SK-N-SH (cell line): ENCODE data around the gene CFAP251. TPM values are rescaled to one million over a fixed set of nuclear protein-coding genes. Genes with fewer than 3 reads are reported as not detected.

ENCODE experiments used
- CTCF ChIA-PET: fragments of 300-600, 350-600 bp; formaldehyde crosslinking; extraction: SDS; loops from one replicate; lab custom pipeline; 2021; lab: Yijun Ruan, JAX
- POLR2A ChIA-PET: fragments of 350-600 bp; sonication (Branson Sonifier 250); formaldehyde crosslinking; extraction: SDS; loops from one replicate; lab custom pipeline; 2020; ENCODE audit warnings: antibody characterized with exemption, inconsistent platforms; lab: Yijun Ruan, JAX
- DNase-seq: peaks from one replicate; pipeline ENCODE4 v3.0.0; 2012
- H2AFZ ChIP-seq: fragments of 200-600 bp; sonication (generic); 2 replicates; pipeline ENCODE4 v1.8.1; 2016; ENCODE audit warnings: antibody characterized with exemption, mild to moderate bottlenecking, low read depth
- H3F3A ChIP-seq: fragments of 200-600 bp; sonication (generic); replicated peaks from 2 replicates; pipeline ENCODE3; 2016; ENCODE audit warnings: antibody characterized with exemption, mild to moderate bottlenecking; ENCODE audit not compliant: insufficient read depth
- H3K27ac ChIP-seq, 2 experiments: fragments of 200-500 bp in 1 of 2; fragments of 200-600 bp in 1 of 2; sonication (Bioruptor generic) in 1 of 2; sonication (generic), shearing (Covaris generic) in 1 of 2; 2 replicates each; pipeline versions ENCODE4 v1.5.1 to v1.6.1; 2014 to 2016; ENCODE audit warnings: low read depth in 2 of 2, inconsistent platforms in 1 of 2, low read length in 1 of 2, mild to moderate bottlenecking in 1 of 2, mixed read lengths in 1 of 2
- H3K27me3 ChIP-seq: fragments of 200-600 bp; sonication (generic), shearing (Covaris generic); 2 replicates; pipeline ENCODE4 v1.6.1; 2016; ENCODE audit warnings: mixed run types; ENCODE audit not compliant: insufficient read depth
- H3K36me3 ChIP-seq, 2 experiments: fragments of 200-500 bp in 1 of 2; fragments of 200-600 bp in 1 of 2; sonication (Bioruptor generic) in 1 of 2; sonication (generic) in 1 of 2; replicated peaks in 1 of 2; 2 replicates each; pipeline versions ENCODE3 to v1.5.1; 2014 to 2016; ENCODE audit warnings: low read length in 1 of 2, mild to moderate bottlenecking in 1 of 2; ENCODE audit not compliant: insufficient read depth in 2 of 2, control insufficient read depth in 1 of 2
- H3K4me1 ChIP-seq, 2 experiments: fragments of 200-500 bp in 1 of 2; fragments of 200-600 bp in 1 of 2; sonication (Bioruptor generic) in 1 of 2; sonication (generic), shearing (Covaris generic) in 1 of 2; 2 replicates each; pipeline versions ENCODE4 v1.5.1 to v1.6.1; 2014 to 2016; ENCODE audit warnings: low read depth in 1 of 2, low read length in 1 of 2, mixed run types in 1 of 2; ENCODE audit not compliant: insufficient read depth in 2 of 2, control insufficient read depth in 1 of 2
- H3K4me2 ChIP-seq: fragments of 200-600 bp; sonication (generic), shearing (Covaris generic); 2 replicates; pipeline ENCODE4 v1.6.1; 2017; ENCODE audit warnings: mixed run types
- H3K4me3 ChIP-seq, 2 experiments: fragments of 200-500 bp in 1 of 2; fragments of 200-600 bp in 1 of 2; sonication (Bioruptor generic) in 1 of 2; sonication (generic), shearing (Covaris generic) in 1 of 2; 2 replicates each; pipeline versions ENCODE4 v1.5.1 to v1.8.1; 2014 to 2016; ENCODE audit warnings: low read depth in 2 of 2, inconsistent platforms in 1 of 2, low read length in 1 of 2, mild to moderate bottlenecking in 1 of 2, mixed read lengths in 1 of 2, moderate library complexity in 1 of 2
- H3K79me2 ChIP-seq: fragments of 200-600 bp; sonication (generic); 2 replicates; pipeline ENCODE4 v1.8.1; 2017; ENCODE audit warnings: mild to moderate bottlenecking; ENCODE audit not compliant: insufficient read depth
- H3K9ac ChIP-seq: fragments of 200-600 bp; sonication (generic); 2 replicates; pipeline ENCODE4 v1.6.1; 2017; ENCODE audit warnings: mixed run types
- H3K9me2 ChIP-seq: fragments of 200-600 bp; sonication (generic); 2 replicates; pipeline ENCODE4 v1.6.1; 2017; ENCODE audit warnings: mixed run types
- H3K9me3 ChIP-seq: fragments of 200-600 bp; sonication (generic); 2 replicates; pipeline ENCODE4 v1.6.1; 2017; ENCODE audit warnings: mixed run types, mild to moderate bottlenecking, moderate library complexity
- H4K20me1 ChIP-seq: fragments of 200-600 bp; sonication (generic); 2 replicates; pipeline ENCODE4 v1.6.1; 2017; ENCODE audit warnings: mild to moderate bottlenecking, mixed run types; ENCODE audit not compliant: insufficient read depth
- EZH2phosphoT487 ChIP-seq: fragments of 200-600 bp; sonication (generic); IDR thresholded peaks from 2 replicates; pipeline ENCODE4 v1.6.1; 2017; ENCODE audit warnings: low read depth, mixed run types, mild to moderate bottlenecking, antibody characterized with exemption, moderate library complexity, borderline replicate concordance
- FOSL2 ChIP-seq: IDR thresholded peaks from 2 replicates; pipeline ENCODE4 v1.4.0; 2012; ENCODE audit warnings: low read depth, mild to moderate bottlenecking, moderate library complexity, borderline replicate concordance
- GABPA ChIP-seq: IDR thresholded peaks from 2 replicates; pipeline ENCODE4 v1.4.0; 2012; ENCODE audit warnings: low read depth, mild to moderate bottlenecking
- GATA2 ChIP-seq: sonication (generic); formaldehyde crosslinking; IDR thresholded peaks from 2 replicates; pipeline ENCODE4 v1.5.0; 2020; ENCODE audit warnings: mild to moderate bottlenecking, missing genetic modification reagents
- MXI1 ChIP-seq: IDR thresholded peaks from 2 replicates; pipeline ENCODE4 v1.6.1; 2012; ENCODE audit warnings: mild to moderate bottlenecking, low read depth, low read length, improper control_type of control experiment
- NRF1 ChIP-seq: IDR thresholded peaks from 2 replicates; pipeline ENCODE4 v1.6.1; 2012; ENCODE audit warnings: low read depth, mild to moderate bottlenecking, low read length
- RAD21 ChIP-seq: IDR thresholded peaks from 2 replicates; pipeline ENCODE4 v1.6.1; 2012; ENCODE audit warnings: mild to moderate bottlenecking, low read length
- RCOR1 ChIP-seq: fragments of 150-350 bp; IDR thresholded peaks from 2 replicates; pipeline ENCODE4 v1.6.1; 2017; ENCODE audit warnings: antibody characterized with exemption, low read length
- SMC3 ChIP-seq: IDR thresholded peaks from 2 replicates; pipeline ENCODE4 v1.6.1; 2012; ENCODE audit warnings: low read depth, low read length, improper control_type of control experiment
- TAF1 ChIP-seq: IDR thresholded peaks from 2 replicates; pipeline ENCODE4 v1.6.1; 2012; ENCODE audit warnings: low read depth, mild to moderate bottlenecking, low read length, moderate library complexity, borderline replicate concordance
- YY1 ChIP-seq: IDR thresholded peaks from 2 replicates; pipeline ENCODE4 v1.4.0; 2012; ENCODE audit warnings: low read depth, mild to moderate bottlenecking
- WGBS: methylation state at CpG from one replicate; pipeline ENCODE4 v1.1.6; 2017; ENCODE audit warnings: low lambda C conversion rate; 5-methylcytosine and 5-hydroxymethylcytosine counted together
- polyA plus RNA-seq, 3 experiments: library from polyadenylated mRNA; depleted of rRNA; stranded (reverse); fragments of >200 nt; gene quantifications; 2 replicates each; pipeline ENCODE4 v1.2.3, GENCODE V29; 2012
- TF ChIP-seq, protein P1 (sequence below): IDR thresholded peaks from 2 replicates; pipeline ENCODE4 v1.4.0; 2012; ENCODE audit warnings: low read depth, borderline replicate concordance
- TF ChIP-seq, protein P2 (sequence below): fragments of 200-600 bp; sonication (generic); IDR thresholded peaks from 2 replicates; pipeline ENCODE4 v1.6.1; 2017; ENCODE audit warnings: antibody characterized with exemption, mild to moderate bottlenecking, moderate library complexity
- TF ChIP-seq, protein P3 (sequence below): IDR thresholded peaks from 2 replicates; pipeline ENCODE4; 2012
- TF ChIP-seq, protein P4 (sequence below): IDR thresholded peaks from 2 replicates; pipeline ENCODE4 v1.4.0; 2012; ENCODE audit warnings: low read depth, borderline replicate concordance
- TF ChIP-seq, protein P5 (sequence below): fragments of 150-350 bp; IDR thresholded peaks from 2 replicates; pipeline ENCODE4 v1.6.1; 2017; ENCODE audit warnings: antibody characterized with exemption, low read length, low read depth, borderline replicate concordance
- TF ChIP-seq, protein P6 (sequence below): fragments of 150-350 bp; IDR thresholded peaks from 2 replicates; pipeline ENCODE4 v1.6.1; 2016; ENCODE audit warnings: mild to moderate bottlenecking, low read depth, low read length

Gene CFAP251
- polyA plus RNA-seq, 1 of the 3 experiments (the other 2 are of a cell fraction), result 5.7 TPM

DNA sequence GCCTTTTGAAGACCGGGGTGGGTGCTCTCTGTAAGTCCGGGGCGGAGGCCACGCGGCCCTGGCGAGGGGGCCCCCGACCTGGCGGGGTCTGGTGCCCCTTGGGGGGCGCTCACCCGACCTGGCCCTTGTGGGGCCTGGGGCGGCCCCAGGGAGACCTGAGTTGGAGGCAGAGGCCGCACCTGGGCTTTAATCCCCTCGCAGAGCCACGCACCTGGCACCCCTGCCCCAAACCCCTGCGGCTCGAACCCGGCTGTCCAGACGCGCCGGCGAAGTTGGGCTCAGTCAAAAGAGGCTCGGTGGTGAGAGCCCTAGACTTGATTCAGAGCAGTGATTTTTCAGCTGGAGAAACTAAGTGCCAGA, 267 bp downstream of the CFAP251 start:
- Histone ChIP-seq H3K4me3 (no peak overlapping the region), H3K27me3 (no peaks in the 10 kb centered on the region)
- TF ChIP-seq RAD21 (no peak), RCOR1 (no peak), SMC3 (no peak), YY1 (no peak), GATA2 (CRISPR knock-in tag) (no peak), FOSL2 (no peak), NRF1 (no peak)
- TF ChIP-seq, protein P1, sequence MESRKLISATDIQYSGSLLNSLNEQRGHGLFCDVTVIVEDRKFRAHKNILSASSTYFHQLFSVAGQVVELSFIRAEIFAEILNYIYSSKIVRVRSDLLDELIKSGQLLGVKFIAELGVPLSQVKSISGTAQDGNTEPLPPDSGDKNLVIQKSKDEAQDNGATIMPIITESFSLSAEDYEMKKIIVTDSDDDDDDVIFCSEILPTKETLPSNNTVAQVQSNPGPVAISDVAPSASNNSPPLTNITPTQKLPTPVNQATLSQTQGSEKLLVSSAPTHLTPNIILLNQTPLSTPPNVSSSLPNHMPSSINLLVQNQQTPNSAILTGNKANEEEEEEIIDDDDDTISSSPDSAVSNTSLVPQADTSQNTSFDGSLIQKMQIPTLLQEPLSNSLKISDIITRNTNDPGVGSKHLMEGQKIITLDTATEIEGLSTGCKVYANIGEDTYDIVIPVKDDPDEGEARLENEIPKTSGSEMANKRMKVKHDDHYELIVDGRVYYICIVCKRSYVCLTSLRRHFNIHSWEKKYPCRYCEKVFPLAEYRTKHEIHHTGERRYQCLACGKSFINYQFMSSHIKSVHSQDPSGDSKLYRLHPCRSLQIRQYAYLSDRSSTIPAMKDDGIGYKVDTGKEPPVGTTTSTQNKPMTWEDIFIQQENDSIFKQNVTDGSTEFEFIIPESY, result no peak
- TF ChIP-seq, protein P2, sequence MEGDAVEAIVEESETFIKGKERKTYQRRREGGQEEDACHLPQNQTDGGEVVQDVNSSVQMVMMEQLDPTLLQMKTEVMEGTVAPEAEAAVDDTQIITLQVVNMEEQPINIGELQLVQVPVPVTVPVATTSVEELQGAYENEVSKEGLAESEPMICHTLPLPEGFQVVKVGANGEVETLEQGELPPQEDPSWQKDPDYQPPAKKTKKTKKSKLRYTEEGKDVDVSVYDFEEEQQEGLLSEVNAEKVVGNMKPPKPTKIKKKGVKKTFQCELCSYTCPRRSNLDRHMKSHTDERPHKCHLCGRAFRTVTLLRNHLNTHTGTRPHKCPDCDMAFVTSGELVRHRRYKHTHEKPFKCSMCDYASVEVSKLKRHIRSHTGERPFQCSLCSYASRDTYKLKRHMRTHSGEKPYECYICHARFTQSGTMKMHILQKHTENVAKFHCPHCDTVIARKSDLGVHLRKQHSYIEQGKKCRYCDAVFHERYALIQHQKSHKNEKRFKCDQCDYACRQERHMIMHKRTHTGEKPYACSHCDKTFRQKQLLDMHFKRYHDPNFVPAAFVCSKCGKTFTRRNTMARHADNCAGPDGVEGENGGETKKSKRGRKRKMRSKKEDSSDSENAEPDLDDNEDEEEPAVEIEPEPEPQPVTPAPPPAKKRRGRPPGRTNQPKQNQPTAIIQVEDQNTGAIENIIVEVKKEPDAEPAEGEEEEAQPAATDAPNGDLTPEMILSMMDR, result no peak
- TF ChIP-seq, protein P3, sequence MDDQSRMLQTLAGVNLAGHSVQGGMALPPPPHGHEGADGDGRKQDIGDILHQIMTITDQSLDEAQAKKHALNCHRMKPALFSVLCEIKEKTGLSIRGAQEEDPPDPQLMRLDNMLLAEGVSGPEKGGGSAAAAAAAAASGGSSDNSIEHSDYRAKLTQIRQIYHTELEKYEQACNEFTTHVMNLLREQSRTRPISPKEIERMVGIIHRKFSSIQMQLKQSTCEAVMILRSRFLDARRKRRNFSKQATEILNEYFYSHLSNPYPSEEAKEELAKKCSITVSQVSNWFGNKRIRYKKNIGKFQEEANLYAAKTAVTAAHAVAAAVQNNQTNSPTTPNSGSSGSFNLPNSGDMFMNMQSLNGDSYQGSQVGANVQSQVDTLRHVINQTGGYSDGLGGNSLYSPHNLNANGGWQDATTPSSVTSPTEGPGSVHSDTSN, result no peak
- TF ChIP-seq, protein P4, sequence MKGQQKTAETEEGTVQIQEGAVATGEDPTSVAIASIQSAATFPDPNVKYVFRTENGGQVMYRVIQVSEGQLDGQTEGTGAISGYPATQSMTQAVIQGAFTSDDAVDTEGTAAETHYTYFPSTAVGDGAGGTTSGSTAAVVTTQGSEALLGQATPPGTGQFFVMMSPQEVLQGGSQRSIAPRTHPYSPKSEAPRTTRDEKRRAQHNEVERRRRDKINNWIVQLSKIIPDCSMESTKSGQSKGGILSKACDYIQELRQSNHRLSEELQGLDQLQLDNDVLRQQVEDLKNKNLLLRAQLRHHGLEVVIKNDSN, result no peak

DNA sequence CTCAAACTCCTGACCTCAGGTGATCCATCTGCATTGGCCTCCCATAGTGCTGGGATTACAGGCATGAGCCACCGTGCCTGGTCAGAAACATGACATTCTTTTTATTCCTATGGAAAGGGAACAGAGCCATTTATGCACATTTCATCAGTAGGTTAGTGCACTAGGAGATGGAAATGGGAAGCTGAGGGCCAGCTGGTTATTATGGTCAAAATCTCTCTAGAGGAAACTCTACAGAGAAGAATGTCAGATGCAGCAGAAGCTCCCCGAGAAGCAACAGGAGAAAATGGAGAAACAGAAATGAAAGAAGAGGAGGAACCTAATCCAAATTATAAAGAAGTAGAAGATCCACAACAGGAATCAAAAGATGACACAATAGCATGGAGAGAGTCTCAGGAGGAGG, 2.7 kb downstream of the CFAP251 start:
- Histone ChIP-seq H2AFZ (no peak overlapping the region), H4K20me1 (no peaks in the 10 kb centered on the region), H3K4me1 (peaks cover 0 to 23% of the 10 kb centered on the region in 2 experiments; a peak in 1 of 4 replicates), H3K4me2 (no peak overlapping the region), H3K9me3 (no peaks in the 10 kb centered on the region), H3K79me2 (no peaks in the 10 kb centered on the region), H3K4me3 (no peak overlapping the region), H3K27me3 (no peaks in the 10 kb centered on the region), H3F3A (peaks cover 16% of the 10 kb centered on the region), H3K27ac (peak overlapping the region in 1 of 2 experiments; percentile 41; a peak in 1 of 4 replicates), H3K9ac (no peak overlapping the region), H3K9me2 (no peaks in the 10 kb centered on the region), H3K36me3 (peaks cover 29 to 32% of the 10 kb centered on the region in 2 experiments)
- 71% methylated on average over 2 of the region's 2 CpGs for WGBS
- DNase-seq, result no peak
- ChIA-PET CTCF (no interaction called here), POLR2A (no interaction called here)
- TF ChIP-seq, protein P5, sequence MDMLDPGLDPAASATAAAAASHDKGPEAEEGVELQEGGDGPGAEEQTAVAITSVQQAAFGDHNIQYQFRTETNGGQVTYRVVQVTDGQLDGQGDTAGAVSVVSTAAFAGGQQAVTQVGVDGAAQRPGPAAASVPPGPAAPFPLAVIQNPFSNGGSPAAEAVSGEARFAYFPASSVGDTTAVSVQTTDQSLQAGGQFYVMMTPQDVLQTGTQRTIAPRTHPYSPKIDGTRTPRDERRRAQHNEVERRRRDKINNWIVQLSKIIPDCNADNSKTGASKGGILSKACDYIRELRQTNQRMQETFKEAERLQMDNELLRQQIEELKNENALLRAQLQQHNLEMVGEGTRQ, result no peak
- TF ChIP-seq, protein P1, result no peak
- TF ChIP-seq, protein P6, sequence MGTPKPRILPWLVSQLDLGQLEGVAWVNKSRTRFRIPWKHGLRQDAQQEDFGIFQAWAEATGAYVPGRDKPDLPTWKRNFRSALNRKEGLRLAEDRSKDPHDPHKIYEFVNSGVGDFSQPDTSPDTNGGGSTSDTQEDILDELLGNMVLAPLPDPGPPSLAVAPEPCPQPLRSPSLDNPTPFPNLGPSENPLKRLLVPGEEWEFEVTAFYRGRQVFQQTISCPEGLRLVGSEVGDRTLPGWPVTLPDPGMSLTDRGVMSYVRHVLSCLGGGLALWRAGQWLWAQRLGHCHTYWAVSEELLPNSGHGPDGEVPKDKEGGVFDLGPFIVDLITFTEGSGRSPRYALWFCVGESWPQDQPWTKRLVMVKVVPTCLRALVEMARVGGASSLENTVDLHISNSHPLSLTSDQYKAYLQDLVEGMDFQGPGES, result no peak
- TF ChIP-seq GABPA, result no peak
- no peak for TF ChIP-seq TAF1
- no peak for TF ChIP-seq MXI1
- TF ChIP-seq EZH2phosphoT487, result no peak

More for the DNA sequence above, 267 bp downstream of the CFAP251 start:
- POLR2A ChIA-PET, result no interaction called here
- Histone ChIP-seq H3K9me3 (no peaks in the 10 kb centered on the region), H3K79me2 (0 out of 2 replicates have a peak, but pooled peaks cover 3% of the 10 kb centered on the region), H3K9ac (no peak overlapping the region), H3K4me2 (no peak overlapping the region), H2AFZ (no peak overlapping the region), H3F3A (peaks cover 15% of the 10 kb centered on the region), H3K9me2 (no peaks in the 10 kb centered on the region), H4K20me1 (no peaks in the 10 kb centered on the region), H3K4me1 (peaks cover 0 to 10% of the 10 kb centered on the region in 2 experiments; a peak in 1 of 4 replicates), H3K36me3 (peaks cover 34 to 46% of the 10 kb centered on the region in 2 experiments), H3K27ac (no peak overlapping the region)
- 100% methylated on average over 13 of the region's 22 CpGs for WGBS
- no peak for DNase-seq
- CTCF ChIA-PET, result no interaction called here
